GM12878 (cell line): ENCODE data around the gene HSP90AB1. TPM values are rescaled to one million over a fixed set of nuclear protein-coding genes. Genes with fewer than 3 reads are reported as not detected.

ENCODE experiments used
- ATAC-seq: fragments of 200-7000 bp; cut with Tn5 transposase; 3 replicates; pipeline ENCODE4 v1.9.1; 2020; ENCODE audit warnings: mild to moderate bottlenecking, moderate library complexity
- BruUV-seq: library from RNA; stranded (reverse); fragments of 400-500 nt; replicated peaks from 2 replicates; lab custom pipeline; 2021; lab: Mats Ljungman, UMichigan
- CTCF ChIA-PET: fragments of 300-600 bp; sonication (Branson Sonifier 250); formaldehyde crosslinking; extraction: SDS; loops from one replicate; lab custom pipeline; 2021; ENCODE audit warnings: inconsistent platforms; lab: Yijun Ruan, JAX
- POLR2A ChIA-PET: fragments of 350-600 bp; formaldehyde crosslinking; extraction: SDS; loops from one replicate; lab custom pipeline; 2021; ENCODE audit warnings: inconsistent platforms; lab: Charles Lee
- RAD21 ChIA-PET: fragments of 300-600 bp; sonication (Branson Sonifier 250); formaldehyde crosslinking; loops from one replicate; lab custom pipeline; 2023; ENCODE audit warnings: antibody characterized with exemption; ENCODE audit not compliant: unreplicated experiment; lab: Charles Lee
- SMC1A ChIA-PET: fragments of 300-600 bp; sonication (Branson Sonifier 250); formaldehyde crosslinking; loops from one replicate; lab custom pipeline; 2023; ENCODE audit not compliant: unreplicated experiment, uncharacterized antibody; lab: Charles Lee
- DNase-seq: peaks from one replicate; pipeline ENCODE4 v3.0.0-alpha.2; 2011; ENCODE audit warnings: low read depth, low spot score
- FAIRE-seq: peaks from 3 replicates; lab custom pipeline; 2011; peaks lifted over from hg19 to GRCh38; lab: Jason Lieb, UNC
- H2AFZ ChIP-seq: 2 replicates; pipeline ENCODE4 v1.6.0; 2011; ENCODE audit warnings: low read depth, low read length, control low read depth; ENCODE audit not compliant: control insufficient read depth
- H3K27ac ChIP-seq: 2 replicates; pipeline ENCODE4 v1.5.1; 2011; ENCODE audit warnings: control low read depth; ENCODE audit not compliant: control insufficient read depth, insufficient read depth
- H3K27me3 ChIP-seq, 2 experiments: replicated peaks in 1 of 2; 2 replicates each; pipeline versions ENCODE4 v1.6.0 to v1.6.1; 2011; ENCODE audit warnings: low read length in 1 of 2; ENCODE audit not compliant: control insufficient read depth in 2 of 2, insufficient read depth in 2 of 2
- H3K36me3 ChIP-seq, 2 experiments: 2 replicates each; pipeline ENCODE4 v1.5.1; 2011; ENCODE audit warnings: low read length in 1 of 2; ENCODE audit not compliant: control insufficient read depth in 2 of 2, insufficient read depth in 2 of 2
- H3K4me1 ChIP-seq: 2 replicates; pipeline ENCODE4 v1.6.1; 2011; ENCODE audit warnings: mild to moderate bottlenecking, low read length, moderate library complexity, mixed read lengths; ENCODE audit not compliant: control insufficient read depth, insufficient read depth
- H3K4me2 ChIP-seq: 2 replicates; pipeline ENCODE4 v1.6.0; 2011; ENCODE audit warnings: control low read depth; ENCODE audit not compliant: control insufficient read depth, insufficient read depth
- H3K4me3 ChIP-seq: fragments of 200-600 bp; sonication (generic); 2 replicates; pipeline ENCODE4 v1.5.1; 2016
- H3K79me2 ChIP-seq: 2 replicates; pipeline ENCODE4 v1.6.0; 2011; ENCODE audit warnings: low read length; ENCODE audit not compliant: control insufficient read depth, insufficient read depth
- H3K9ac ChIP-seq: 2 replicates; pipeline ENCODE4 v1.8.0; 2011; ENCODE audit warnings: low read length, control low read depth, mixed read lengths; ENCODE audit not compliant: control insufficient read depth, insufficient read depth
- H3K9me3 ChIP-seq: replicated peaks from 3 replicates; pipeline ENCODE4 v1.5.1; 2011; ENCODE audit warnings: mild to moderate bottlenecking, low read length; ENCODE audit not compliant: control insufficient read depth, insufficient read depth
- H4K20me1 ChIP-seq: 2 replicates; pipeline ENCODE4 v1.6.0; 2011; ENCODE audit not compliant: control insufficient read depth, insufficient read depth
- EGR1 ChIP-seq, 2 experiments: IDR thresholded peaks; 1 replicate in 1 of 2; 2 replicates in 1 of 2; pipeline ENCODE4 v1.6.1; 2011 to 2012; ENCODE audit warnings: low read depth in 2 of 2, low read length in 2 of 2, borderline replicate concordance in 1 of 2, mild to moderate bottlenecking in 1 of 2, moderate library complexity in 1 of 2
- EZH2 ChIP-seq: IDR thresholded peaks from 2 replicates; pipeline ENCODE4 v1.6.1; 2012; ENCODE audit warnings: low read depth, mild to moderate bottlenecking, control low read depth, inconsistent platforms, low read length, borderline replicate concordance; ENCODE audit not compliant: control insufficient read depth
- KAT2A ChIP-seq: conservative IDR thresholded peaks from 2 replicates; pipeline ENCODE4 v1.6.1; 2011; ENCODE audit warnings: low read depth, low read length; ENCODE audit not compliant: control insufficient read depth
- POLR2AphosphoS5 ChIP-seq: IDR thresholded peaks from 2 replicates; pipeline ENCODE4 v1.6.1; 2011; ENCODE audit warnings: mild to moderate bottlenecking, low read length, inconsistent platforms
- SREBF1 ChIP-seq: IDR thresholded peaks from 2 replicates; pipeline ENCODE4 v1.6.1; 2012; ENCODE audit warnings: mild to moderate bottlenecking, low read length
- WGBS: methylation state at CpG from one replicate; pipeline ENCODE4 v1.1.6; 2016; ENCODE audit warnings: low lambda C conversion rate; ENCODE audit not compliant: insufficient replicate concordance, insufficient coverage; ENCODE audit errors: missing lambda C conversion rate; 5-methylcytosine and 5-hydroxymethylcytosine counted together
- in situ Hi-C: fragments of 300-500 bp; cut with MboI; formaldehyde crosslinking; loops from 9 replicates; pipeline ENCODE4 v1.14.3; 2018; ENCODE audit warnings: mixed read lengths
- intact Hi-C: fragments of 100-400 bp; cut with micrococcal nuclease; formaldehyde crosslinking; loops from one replicate; pipeline ENCODE4 v1.14.2; 2022; ENCODE audit not compliant: unreplicated experiment
- polyA plus RNA-seq, 11 experiments: library from polyadenylated mRNA; depleted of rRNA in 4 of 11; unstranded in 6 of 11; stranded (reverse) in 5 of 11; fragments of >200 nt; fragmentation: Nextera tagmentation in 4 of 11; fragmentation: Illumina TruSeq in 1 of 11; extraction: Ambion mirVana in 4 of 11; extraction: Trizol in 1 of 11; gene quantifications; 1 replicate in 1 of 11; 2 replicates in 10 of 11; pipeline versions ENCODE4 v1.2.1 to v1.2.3, GENCODE V29; 2011 to 2016; ENCODE audit warnings: inconsistent platforms in 2 of 11, missing spikeins in 2 of 11, low read depth in 1 of 11
- total RNA-seq, 4 experiments: library from RNA; depleted of rRNA in 3 of 4; stranded (reverse); fragments of >200 nt in 3 of 4; fragmentation: Illumina TruSeq in 1 of 4; extraction: Trizol in 1 of 4; gene quantifications; 2 replicates each; pipeline versions ENCODE4 v1.2.1 to v1.2.3, GENCODE V29; 2013 to 2021
- TF ChIP-seq, protein P1 (sequence below): fragments of 450-650 bp; IDR thresholded peaks from 2 replicates; pipeline ENCODE4 v1.6.1; 2016; ENCODE audit warnings: mild to moderate bottlenecking, moderate library complexity, borderline replicate concordance
- TF ChIP-seq, protein P2 (sequence below): IDR thresholded peaks from 2 replicates; pipeline ENCODE4 v1.6.1; 2011; ENCODE audit warnings: borderline replicate concordance, low read depth, mild to moderate bottlenecking, moderate library complexity, mixed read lengths, low read length; ENCODE audit not compliant: insufficient read depth; ENCODE audit errors: extremely low read length

The HSP90AB1 gene
- total and polyA plus RNA-seq, 10 of the 15 experiments (the other 5 are each of a cell fraction or from before 2014, with no cell fraction given), result 988 to 1,682 (median 1,146) TPM

DNA sequence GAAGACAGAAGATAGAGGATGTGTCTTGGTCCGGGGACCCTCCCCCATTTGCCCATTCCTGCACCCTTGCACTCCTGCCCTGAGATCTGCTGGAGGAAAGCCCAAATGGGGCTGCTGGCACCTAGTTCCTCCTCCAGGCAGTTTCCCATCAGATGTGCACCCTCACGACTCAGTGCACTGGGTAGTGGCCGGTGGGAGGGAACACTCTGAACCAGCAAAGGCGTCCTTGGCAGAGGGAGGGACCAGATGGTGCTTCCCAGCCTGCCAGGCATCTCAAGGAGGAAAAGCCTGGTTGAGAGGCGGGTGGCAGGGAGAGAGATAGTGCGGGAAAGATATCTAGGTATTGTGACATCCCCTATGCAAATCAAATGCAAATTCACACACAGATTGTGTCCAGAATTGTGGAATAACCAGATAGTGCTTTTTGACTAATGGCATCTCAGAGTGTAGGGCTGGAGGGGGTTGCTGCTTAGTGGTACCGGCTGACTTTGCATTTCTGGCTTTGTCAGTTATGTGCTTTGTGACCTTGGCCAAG, 42.9 kb downstream of the HSP90AB1 start:
- no peaks in the 10 kb centered on the region for H3K36me3 ChIP-seq
- H3K9ac ChIP-seq, result no peak overlapping the region
- H3K27me3 ChIP-seq, result peaks cover 0 to 3% of the 10 kb centered on the region in 2 experiments; a peak in 3 of 4 replicates
- SMC1A ChIA-PET, result no interaction called here
- no peaks in the 10 kb centered on the region for H3K79me2 ChIP-seq
- no peak for DNase-seq
- no peak overlapping the region for H3K4me2 ChIP-seq
- H3K4me3 ChIP-seq, result no peak overlapping the region
- POLR2A ChIA-PET, result no interaction called here
- no peak for TF ChIP-seq SREBF1
- TF ChIP-seq KAT2A, result no peak
- TF ChIP-seq, protein P1, sequence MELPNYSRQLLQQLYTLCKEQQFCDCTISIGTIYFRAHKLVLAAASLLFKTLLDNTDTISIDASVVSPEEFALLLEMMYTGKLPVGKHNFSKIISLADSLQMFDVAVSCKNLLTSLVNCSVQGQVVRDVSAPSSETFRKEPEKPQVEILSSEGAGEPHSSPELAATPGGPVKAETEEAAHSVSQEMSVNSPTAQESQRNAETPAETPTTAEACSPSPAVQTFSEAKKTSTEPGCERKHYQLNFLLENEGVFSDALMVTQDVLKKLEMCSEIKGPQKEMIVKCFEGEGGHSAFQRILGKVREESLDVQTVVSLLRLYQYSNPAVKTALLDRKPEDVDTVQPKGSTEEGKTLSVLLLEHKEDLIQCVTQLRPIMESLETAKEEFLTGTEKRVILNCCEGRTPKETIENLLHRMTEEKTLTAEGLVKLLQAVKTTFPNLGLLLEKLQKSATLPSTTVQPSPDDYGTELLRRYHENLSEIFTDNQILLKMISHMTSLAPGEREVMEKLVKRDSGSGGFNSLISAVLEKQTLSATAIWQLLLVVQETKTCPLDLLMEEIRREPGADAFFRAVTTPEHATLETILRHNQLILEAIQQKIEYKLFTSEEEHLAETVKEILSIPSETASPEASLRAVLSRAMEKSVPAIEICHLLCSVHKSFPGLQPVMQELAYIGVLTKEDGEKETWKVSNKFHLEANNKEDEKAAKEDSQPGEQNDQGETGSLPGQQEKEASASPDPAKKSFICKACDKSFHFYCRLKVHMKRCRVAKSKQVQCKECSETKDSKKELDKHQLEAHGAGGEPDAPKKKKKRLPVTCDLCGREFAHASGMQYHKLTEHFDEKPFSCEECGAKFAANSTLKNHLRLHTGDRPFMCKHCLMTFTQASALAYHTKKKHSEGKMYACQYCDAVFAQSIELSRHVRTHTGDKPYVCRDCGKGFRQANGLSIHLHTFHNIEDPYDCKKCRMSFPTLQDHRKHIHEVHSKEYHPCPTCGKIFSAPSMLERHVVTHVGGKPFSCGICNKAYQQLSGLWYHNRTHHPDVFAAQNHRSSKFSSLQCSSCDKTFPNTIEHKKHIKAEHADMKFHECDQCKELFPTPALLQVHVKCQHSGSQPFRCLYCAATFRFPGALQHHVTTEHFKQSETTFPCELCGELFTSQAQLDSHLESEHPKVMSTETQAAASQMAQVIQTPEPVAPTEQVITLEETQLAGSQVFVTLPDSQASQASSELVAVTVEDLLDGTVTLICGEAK, result no peak
- TF ChIP-seq EGR1 (IDR thresholded peaks at IDR 0.05; ENCODE audit: borderline replicate concordance in 1 of 2, low read depth in 2 of 2, low read length in 2 of 2), result no peak
- TF ChIP-seq POLR2AphosphoS5, result no peak
- TF ChIP-seq, protein P2, sequence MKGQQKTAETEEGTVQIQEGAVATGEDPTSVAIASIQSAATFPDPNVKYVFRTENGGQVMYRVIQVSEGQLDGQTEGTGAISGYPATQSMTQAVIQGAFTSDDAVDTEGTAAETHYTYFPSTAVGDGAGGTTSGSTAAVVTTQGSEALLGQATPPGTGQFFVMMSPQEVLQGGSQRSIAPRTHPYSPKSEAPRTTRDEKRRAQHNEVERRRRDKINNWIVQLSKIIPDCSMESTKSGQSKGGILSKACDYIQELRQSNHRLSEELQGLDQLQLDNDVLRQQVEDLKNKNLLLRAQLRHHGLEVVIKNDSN, result no peak
- TF ChIP-seq EZH2, result no peak
- TF ChIP-seq, all 136 proteins: peak for 0
- intact Hi-C loops (no loop called here), in situ Hi-C loops (no loop called here)
- WGBS, result 15% methylated on average over 7 of the region's 7 CpGs
- no TSS peak for BruUV-seq
- H3K27ac ChIP-seq, result no peak overlapping the region
- ATAC-seq, result no peak
- no peaks in the 10 kb centered on the region for H3K9me3 ChIP-seq
- no peak for FAIRE-seq
- RAD21 ChIA-PET, result no interaction called here
- no peaks in the 10 kb centered on the region for H4K20me1 ChIP-seq
- no peak overlapping the region for H2AFZ ChIP-seq
- CTCF ChIA-PET, result no interaction called here
- H3K4me1 ChIP-seq, result no peaks in the 10 kb centered on the region
